ENCODE data around the gene ATG10. TPM values are rescaled to one million over a fixed set of nuclear protein-coding genes. Genes with fewer than 3 reads are reported as not detected.

The ATG10 gene
- total RNA-seq, 1 experiment from 2014 or later: 7.6 TPM

GRCh38 chr5:82225525-82226172, 253.8 kb downstream of the ATG10 start:
- Histone ChIP-seq H3K4ac (ENCODE audit: low read depth, low read length) (no peak overlapping the region), H3K4me1 (ENCODE audit: insufficient read depth, low read length) (peaks cover 3% of the 10 kb centered on the region), H2AFZ (ENCODE audit: low read length) (no peak overlapping the region), H4K91ac (ENCODE audit: insufficient read length, low read depth, low read length) (no peak overlapping the region), H3K9ac (ENCODE audit: extremely low read depth, insufficient read length, low read length) (no peak overlapping the region), H3K9me3 (ENCODE audit: control insufficient read depth, low read depth, low read length) (no peaks in the 10 kb centered on the region), H3K79me2 (ENCODE audit: insufficient read depth, low read length) (no peaks in the 10 kb centered on the region), H2BK15ac (ENCODE audit: low read depth, low read length) (no peak overlapping the region), H4K5ac (ENCODE audit: insufficient read length, low read depth, low read length) (no peak overlapping the region), H3K56ac (ENCODE audit: insufficient read length, low read depth, low read length) (no peak overlapping the region), H3K14ac (ENCODE audit: insufficient read depth, low read length) (no peak overlapping the region), H3K23me2 (ENCODE audit: insufficient read length, low read depth, low read length, poor library complexity, severe bottlenecking) (no peaks in the 10 kb centered on the region), H3K79me1 (ENCODE audit: insufficient read depth, low read depth, low read length, poor library complexity, severe bottlenecking) (no peaks in the 10 kb centered on the region), H2BK20ac (ENCODE audit: low read depth, low read length, poor library complexity, severe bottlenecking) (no peak overlapping the region), H4K8ac (replicated peaks; ENCODE audit: insufficient read length, low read depth, low read length) (no peak overlapping the region), H3K27me3 (ENCODE audit: insufficient read depth, low read length) (no peaks in the 10 kb centered on the region; the same call in 1 of the 2 replicates), H2BK120ac (ENCODE audit: low read depth, low read length, poor library complexity, severe bottlenecking) (no peak overlapping the region), H3K18ac (ENCODE audit: insufficient read length, low read depth, low read length) (no peak overlapping the region), H3K23ac (ENCODE audit: insufficient read length, low read depth, low read length) (no peak overlapping the region), H2AK5ac (ENCODE audit: insufficient read length, low read length) (no peak overlapping the region), H3K27ac (ENCODE audit: insufficient read length, low read depth, low read length) (no peak overlapping the region), H2BK5ac (ENCODE audit: insufficient read length, low read length) (no peak overlapping the region), H3T11ph (ENCODE audit: low read length) (no peak overlapping the region), H4K20me1 (ENCODE audit: control insufficient read depth, insufficient read depth, insufficient read length) (no peaks in the 10 kb centered on the region), H3K4me2 (ENCODE audit: insufficient read depth, insufficient read length, low read length) (no peak overlapping the region), H2BK12ac (ENCODE audit: insufficient read length, low read depth, low read length) (no peak overlapping the region)
- peak; percentile 73 for DNase-seq
- Mint-ChIP-seq H3K4me3 (no peak overlapping the region), H3K27me3 (ENCODE audit: low read depth) (no peaks in the 10 kb centered on the region), H3K27ac (no peak overlapping the region), H3K36me3 (ENCODE audit: insufficient read depth in 1 of 3, low read depth in 3 of 3) (no peaks in the 10 kb centered on the region), H3K9me3 (no peaks in the 10 kb centered on the region), H3K4me1 (peaks cover 22 to 32% of the 10 kb centered on the region in 2 experiments)
- no CpG with 5 or more reads among the region's 7 CpGs for whole genome bisulfite sequencing (ENCODE audit: extremely low coverage, insufficient read length, low lambda C conversion rate)
- TF ChIP-seq CTCF (conservative IDR thresholded peaks at IDR 0.05): peak; percentile 95

All from H9 (cell line).